Colon (tissue), 2 donors: ENCODE measurements around the gene EPAS1.

Source experiments
- FAIRE-seq: peaks from 2 replicates; lab custom pipeline; 2012; peaks lifted over from hg19 to GRCh38; lab: Jason Lieb, UNC
- donor health status: control.
- donor health status: control.

EPAS1 gene

GRCh38 chr2:46273919-46274318 is 23.3 kb upstream of the EPAS1 start:
- FAIRE-seq: no peak

DNA sequence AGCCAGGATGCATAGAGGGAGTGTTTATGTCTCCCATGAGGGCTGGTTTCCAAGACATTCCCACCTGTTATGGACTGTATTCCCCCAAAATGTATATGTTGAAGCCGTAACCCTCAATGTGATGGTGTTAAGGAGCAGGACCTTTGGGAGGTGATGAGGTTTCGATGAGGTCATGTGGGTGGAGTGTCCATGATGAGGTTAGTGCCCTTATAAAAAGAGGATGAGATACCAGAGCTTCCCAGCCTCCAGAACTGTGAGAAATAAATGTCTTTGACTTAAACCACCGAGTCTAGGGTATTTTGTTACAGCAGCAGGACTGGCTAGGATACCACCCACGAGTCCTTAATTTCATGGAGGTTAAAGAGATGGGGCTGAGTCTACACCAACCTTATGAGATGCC is 22.6 kb upstream of the EPAS1 start:
- FAIRE-seq: no peak

GRCh38 chr2:46275995-46276394 is 21.2 kb upstream of the EPAS1 start:
- no peak for FAIRE-seq

DNA sequence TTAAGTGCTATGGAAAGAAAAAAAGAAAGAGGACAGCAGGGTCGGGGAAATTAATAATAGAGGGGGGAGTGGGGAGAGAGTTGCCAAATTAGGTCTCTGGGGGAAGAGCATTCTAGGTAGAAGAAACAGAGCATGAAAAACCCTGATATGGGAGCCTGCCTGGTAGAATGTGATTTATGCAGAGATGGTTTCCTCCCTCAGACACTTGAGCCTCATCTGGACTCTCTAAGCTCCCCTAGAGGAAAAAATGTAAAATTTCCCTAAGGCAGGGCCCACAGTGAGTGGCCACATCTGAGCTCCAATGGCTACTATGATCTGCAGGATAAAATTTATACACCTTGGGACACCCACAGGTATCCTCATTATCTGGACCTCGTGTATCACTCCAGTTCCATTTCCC is 20.6 kb upstream of the EPAS1 start:
- no peak for FAIRE-seq

GRCh38 chr2:46277431-46278190 is 19.6 kb upstream of the EPAS1 start:
- no peak for FAIRE-seq

DNA sequence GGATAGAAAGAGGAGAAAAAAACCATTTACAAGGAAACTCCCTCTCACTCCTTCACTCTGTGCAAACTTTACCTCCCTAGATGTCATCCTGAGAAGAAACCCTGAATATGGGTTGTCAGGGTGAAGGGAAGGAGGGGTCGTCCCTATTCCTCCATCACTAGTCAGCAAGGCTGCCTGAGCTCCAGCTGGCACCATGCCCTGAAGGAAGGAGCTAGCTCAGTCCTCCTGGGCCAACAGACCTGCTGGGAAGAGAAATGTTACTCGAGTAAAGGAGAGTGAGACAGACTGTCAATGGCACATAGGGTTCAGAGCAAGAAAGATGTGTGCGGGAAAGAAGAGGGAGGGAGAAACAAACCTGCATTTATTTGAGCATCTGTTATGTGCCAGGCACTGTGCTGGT is 18.3 kb upstream of the EPAS1 start:
- no peak for FAIRE-seq

GRCh38 chr2:46281939-46282338 is 15.3 kb upstream of the EPAS1 start:
- no peak for FAIRE-seq

DNA sequence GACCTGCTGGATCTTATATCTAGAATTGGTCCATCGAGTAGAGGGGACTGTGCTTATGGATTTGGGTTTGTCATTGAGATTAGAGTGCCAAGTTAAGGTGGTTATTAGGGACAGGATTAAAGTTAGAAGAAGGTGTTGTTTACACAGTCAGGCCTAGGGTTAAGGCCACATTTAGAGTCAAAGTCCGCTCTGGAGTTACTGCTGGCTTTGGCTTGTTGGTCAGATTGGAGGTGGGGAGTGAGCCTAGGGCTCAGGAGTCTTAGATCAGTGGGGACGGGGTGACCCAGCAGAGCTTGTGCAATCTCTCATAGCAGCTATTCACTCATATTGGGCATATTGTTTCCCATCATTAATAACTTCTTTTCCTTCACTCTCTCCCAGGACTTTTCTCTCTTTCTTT is 13.5 kb upstream of the EPAS1 start:
- FAIRE-seq: no peak

- FAIRE-seq: no peak
These were observed 12.9 kb upstream of the EPAS1 start for GRCh38 chr2:46284260-46284659.

DNA sequence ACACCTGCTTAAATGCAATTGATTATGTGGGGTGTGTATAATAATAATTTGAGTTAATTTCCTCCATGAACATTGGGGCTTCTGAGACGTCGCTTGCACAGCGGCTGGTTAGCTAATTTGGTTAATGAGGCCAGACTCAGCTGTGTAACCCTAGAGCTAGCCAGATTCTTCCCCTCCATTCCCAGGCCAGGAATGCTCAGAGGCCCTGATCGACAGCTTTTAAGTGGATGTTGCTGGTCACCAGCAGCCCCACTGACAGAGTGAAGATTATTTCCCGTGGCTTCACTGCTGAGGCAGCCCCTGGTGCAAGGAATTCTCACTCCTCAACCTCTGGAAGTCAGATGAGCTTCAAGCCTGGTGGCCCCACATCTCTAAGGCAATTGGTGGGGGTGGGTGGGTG is 12.4 kb upstream of the EPAS1 start:
- no peak for FAIRE-seq

DNA sequence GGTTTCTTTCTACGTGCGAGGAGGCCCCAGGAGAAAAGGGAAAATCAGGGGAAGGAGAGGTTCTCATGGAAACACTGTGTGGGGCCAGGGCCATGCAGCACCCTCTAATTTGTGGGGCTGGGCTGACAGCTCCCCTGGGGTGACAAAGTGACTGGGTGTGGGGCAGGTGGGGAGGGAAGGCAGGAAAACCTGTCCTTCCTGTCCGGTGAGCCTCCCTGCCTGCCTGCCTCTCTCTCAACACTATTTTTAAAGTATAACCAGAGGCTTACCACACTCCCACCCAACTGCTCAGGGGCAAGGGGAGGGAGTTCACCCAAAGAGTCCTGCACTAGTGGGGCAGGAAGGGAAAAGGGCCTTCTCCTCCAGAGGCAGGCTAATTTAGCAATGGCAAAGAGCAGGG is 10.5 kb upstream of the EPAS1 start:
- FAIRE-seq: no peak

GRCh38 chr2:46290078-46290477 is 7.1 kb upstream of the EPAS1 start:
- no peak for FAIRE-seq

- FAIRE-seq: no peak
These were observed 3.7 kb upstream of the EPAS1 start for GRCh38 chr2:46293466-46293865.

- FAIRE-seq: no peak
These were observed 2.9 kb upstream of the EPAS1 start for GRCh38 chr2:46294176-46294836.

DNA sequence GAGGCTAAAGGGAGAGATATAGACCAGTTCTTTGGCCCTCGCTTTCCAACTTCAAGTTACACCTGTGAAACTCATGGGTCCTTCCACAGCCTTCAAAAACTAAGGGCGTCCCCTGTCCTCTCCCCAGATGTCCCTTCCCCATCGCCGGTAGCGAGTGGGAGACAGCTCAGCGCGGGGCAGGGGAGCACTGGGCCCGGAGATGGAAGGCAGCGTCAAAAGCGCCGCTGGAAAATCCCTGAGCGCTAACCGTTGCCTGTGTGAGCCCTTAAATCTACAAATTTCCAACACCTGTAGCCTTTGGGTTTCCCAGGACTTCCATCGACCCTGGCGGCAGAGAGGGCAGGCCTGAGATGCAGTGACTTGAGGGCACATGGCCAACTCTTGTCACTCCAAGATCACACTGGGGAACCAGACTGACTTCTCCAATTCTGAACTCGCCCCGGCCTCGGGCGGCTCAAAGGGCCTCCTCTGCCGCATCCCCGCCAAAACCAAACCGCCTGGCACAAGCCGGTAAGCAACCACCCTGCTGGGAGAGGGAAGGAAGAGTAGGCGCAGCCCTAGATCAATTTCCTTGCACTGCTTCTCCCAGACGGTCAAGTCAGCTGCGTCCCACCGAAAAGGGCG is 879 bp upstream of the EPAS1 start:
- FAIRE-seq: no peak

DNA sequence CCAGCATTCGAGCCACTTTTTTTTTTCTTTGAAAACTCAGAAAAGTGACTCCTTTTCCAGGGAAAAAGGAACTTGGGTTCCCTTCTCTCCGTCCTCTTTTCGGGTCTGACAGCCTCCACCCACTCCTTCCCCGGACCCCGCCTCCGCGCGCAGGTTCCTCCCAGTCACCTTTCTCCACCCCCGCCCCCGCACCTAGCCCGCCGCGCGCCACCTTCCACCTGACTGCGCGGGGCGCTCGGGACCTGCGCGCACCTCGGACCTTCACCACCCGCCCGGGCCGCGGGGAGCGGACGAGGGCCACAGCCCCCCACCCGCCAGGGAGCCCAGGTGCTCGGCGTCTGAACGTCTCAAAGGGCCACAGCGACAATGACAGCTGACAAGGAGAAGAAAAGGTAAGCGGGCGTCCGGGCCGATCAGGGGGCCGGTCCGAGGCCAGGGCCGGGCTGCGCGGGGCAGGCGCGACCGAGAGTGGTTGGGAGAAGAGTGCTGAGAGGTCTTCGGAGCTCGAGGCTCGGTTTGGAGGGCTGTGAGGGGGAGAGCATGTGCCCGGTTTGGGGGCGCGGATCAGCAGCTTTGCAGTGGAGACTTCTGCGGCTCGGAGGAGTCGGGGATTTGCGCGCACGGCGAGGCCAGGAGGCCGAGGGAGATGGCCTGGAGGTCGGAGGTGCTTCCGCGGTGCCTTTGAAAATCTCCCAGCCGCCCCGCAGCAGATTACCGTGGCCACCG is 502 bp downstream of the EPAS1 start:
- FAIRE-seq: no peak

DNA sequence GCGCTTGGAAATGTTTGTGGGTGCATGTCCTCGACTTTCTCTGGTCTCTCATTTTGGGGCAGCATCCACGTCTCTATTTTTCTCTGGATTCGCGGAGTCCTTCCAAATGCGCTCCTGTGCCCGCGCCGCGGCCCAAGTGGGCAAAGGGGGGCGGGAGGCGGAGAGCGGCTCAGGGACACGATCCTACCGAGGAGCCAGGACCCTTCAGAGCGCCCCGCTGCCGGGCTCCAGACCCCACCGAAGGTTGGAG is 990 bp downstream of the EPAS1 start:
- FAIRE-seq: no peak

DNA sequence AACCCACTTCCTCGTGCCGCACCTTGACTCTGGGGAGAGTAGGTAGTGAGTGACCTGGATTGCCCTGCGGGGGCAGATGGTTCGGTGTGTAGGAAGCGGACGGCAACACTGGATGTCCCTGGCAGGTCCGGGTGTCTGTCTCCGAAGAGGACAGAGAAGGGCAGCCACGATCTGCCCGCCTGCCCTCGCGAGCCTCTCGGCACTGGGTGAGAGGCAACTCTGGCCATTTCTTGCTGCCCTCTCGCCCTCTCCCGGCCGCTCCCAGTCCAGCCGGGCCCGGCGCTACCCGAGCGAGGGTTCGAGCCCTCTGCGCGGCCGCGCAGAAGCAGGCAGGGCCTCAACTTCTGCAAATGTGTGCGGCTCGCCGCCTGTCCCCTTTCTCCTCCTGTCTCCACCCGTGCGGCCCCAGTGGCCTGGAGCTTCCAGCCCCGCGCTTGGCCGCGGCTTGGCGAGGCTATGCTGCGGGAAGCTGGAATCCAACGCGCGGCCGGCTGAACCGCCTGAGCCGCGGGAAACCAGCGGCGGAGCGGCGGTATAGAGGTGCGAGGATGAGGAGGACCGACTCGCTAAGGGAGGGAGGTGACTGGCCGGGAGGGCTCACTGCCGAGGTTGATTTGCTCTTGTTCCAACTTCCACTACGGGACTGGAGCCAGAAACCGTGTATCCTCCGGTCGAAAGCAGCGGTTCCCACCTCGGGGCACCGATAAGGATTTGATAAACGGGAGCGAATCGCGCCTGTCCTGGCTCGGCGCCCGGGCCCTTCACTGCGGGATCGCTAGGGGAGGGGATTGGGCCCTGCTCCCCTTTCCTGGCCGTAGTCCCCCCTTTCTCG is 1.5 kb downstream of the EPAS1 start:
- FAIRE-seq: no peak

GRCh38 chr2:46299365-46300263 is 2.4 kb downstream of the EPAS1 start:
- no peak for FAIRE-seq

DNA sequence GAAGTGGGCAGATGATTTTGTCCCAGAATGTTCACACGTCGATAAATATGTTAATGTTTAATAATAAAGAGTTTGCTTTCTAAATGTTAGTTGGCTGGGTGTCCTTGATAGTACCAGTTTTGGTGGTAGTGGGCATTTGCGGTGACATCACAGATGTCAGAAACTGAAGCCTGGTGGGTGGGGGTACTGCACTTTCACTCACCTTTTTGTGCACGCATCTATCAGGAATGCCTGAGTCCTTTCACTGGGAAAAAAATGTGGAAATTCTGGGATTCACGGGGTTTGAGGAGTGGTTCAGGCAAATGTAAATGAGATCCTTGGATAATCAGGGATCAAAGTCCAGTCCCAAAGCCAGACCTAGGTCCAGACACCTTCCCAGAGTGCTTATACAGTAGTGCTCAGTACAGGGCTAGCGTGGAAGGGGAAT is 3.2 kb downstream of the EPAS1 start:
- no peak for FAIRE-seq

GRCh38 chr2:46302005-46302695 is 4.9 kb downstream of the EPAS1 start:
- no peak for FAIRE-seq
